ELF-1 (cell line): ENCODE measurements around the gene RNASE7.
A peak's percentile ranks its signal among the peaks of the same experiment; 100 is the strongest.
"Not testable (repeated sequence)": the region's sequence is repeated elsewhere in the genome, so short reads cannot be mapped to it uniquely, and the experiment has no call there.

ENCODE experiments used
- DNase-seq: peaks from one replicate; pipeline ENCODE4 v3.0.0-alpha.2; 2016; ENCODE audit warnings: low read depth, low spot score

The RNASE7 gene, protein sequence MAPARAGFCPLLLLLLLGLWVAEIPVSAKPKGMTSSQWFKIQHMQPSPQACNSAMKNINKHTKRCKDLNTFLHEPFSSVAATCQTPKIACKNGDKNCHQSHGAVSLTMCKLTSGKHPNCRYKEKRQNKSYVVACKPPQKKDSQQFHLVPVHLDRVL

DNA sequence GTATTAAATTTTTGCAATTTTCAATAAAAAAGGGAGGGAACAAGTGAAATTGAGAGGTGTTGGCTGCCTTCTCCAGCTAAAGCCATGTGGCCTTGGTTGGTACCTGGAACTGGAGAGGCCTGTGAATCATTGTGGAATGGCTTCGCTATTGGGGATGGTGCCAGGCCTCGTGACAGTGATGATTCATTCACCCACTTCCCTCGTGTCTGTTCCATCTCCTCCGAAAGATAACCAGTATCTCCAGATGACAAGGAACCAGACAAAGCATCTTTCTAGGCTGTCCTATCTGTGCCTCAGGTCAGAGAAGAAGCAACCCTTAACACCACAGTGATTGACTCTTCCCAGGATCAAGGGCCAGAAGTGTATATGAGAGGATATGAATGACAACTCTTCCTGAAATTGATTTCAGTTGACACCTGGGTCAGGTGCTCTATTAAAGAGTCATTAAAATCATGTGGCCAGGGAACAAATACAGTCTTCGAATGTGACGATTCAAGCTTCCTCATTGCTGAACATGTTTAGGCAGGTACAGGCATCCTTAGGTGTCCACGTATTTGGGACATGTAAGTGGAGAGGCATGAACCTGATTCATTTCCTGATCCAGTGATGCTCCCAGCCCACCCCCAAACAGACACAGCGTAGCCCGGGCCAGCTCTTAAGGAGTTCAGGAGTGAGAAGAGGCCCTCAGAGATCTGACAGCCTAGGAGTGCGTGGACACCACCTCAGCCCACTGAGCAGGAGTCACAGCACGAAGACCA is at the start of gene RNASE7:
Gene RNASE7, plus strand, starts transcription at position 687 of the 758 bp plus-strand sequence. CDS start 631 bp downstream, outside the sequence.
- DNase-seq, result no peak

DNA sequence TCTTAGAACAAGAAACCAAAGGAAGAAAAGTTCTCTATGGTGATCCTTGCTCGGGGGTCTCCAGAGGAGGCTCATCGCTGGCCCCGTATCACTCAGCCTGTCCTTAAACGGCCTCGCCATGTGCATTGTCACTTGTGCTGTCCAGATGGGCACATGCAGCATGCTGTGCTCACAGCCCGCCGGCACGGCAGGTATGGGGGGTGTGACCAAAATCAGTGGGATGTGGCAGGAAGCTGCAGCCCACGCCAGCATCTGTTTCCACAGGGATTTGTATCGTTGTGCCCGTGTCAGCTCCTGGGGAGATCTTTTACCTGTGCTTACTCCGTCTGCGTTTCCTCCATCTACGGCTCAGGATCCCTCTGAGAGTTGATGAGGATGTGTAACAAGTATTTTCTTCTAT is 45.6 kb upstream of the RNASE7 start:
- DNase-seq, result no peak

DNA sequence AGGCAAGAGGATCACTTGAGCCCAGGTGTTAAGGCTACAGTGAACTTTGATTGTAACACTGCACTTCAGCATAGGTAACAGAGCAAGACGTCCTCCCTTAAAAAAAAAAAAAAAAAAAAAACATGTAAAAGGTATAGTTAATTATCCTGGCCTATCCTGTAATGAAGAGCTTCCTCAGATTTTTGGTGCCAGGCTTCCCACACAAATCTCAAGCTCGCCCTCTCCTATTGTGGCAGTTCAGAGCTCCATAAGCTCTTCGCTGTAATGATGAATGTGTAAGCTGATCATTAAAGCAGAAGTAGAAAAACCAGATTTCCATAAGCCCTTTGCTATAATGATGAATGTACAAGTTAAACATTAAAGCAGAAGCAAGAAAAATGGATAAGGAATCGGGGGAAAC is 45.0 kb upstream of the RNASE7 start:
- no peak for DNase-seq

- no peak for DNase-seq
Observed at GRCh38 chr14:20997564-20997963, 44.6 kb upstream of the RNASE7 start.

DNA sequence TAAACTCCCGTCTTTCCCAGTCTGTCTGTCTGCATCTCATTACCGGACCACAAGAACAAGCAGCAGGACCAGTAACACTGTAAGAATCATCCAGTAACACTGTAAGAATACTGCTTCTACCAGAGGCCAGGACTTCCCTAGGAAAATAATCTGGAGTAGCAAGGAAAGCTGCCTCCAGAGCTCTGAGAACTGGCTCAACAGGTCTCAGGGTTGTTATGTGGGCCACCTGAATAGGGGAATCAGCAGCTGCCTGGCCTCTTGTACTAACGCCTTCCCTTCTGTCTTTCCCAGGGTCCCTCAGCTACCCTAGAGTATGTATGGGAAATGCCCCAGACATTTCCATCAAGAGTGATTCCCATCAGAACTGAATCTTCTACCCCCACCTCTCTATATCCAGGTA is 44.0 kb upstream of the RNASE7 start:
- DNase-seq, result peak; percentile 76

DNA sequence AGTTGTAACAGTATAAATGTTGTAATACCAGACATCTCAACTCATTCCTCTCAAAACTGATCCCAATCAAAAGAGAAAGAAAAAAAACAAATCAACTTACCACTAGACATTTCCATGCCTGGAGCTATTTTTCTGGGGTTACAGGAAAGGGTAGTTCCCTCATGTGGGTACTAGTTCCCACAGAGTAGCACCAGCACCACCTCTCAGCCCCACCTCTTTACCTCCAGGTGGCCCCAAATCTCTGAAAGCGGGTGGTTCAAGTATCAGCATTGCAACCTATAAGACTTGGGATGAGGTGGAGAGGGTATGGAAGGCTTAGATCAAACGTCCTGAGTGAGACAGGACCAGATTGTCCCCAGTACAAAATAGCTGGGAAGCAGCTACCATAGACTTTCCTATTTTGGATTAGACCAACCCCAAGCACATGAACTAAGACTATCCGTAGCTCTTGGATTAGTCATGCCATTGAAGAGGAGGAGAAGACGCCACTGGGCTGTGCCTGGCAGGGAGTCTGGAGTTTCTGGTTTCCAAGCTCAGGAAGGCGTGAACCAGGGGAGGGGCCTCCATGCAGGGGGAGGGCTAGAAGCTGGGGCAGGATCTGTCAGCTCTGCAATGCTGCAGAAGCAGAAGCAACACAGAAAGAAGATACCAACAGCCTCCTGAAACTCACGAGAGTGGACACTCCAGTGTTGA is 43.3 kb upstream of the RNASE7 start, which contains the start of gene SLC39A2:
Gene SLC39A2, plus strand, starts transcription at position 620 of the 693 bp plus-strand sequence. CDS start 154 bp downstream, outside the sequence.
- DNase-seq, result peak; percentile 87

- DNase-seq, result no peak
Observed at GRCh38 chr14:20999591-20999990, 42.6 kb upstream of the RNASE7 start.

DNA sequence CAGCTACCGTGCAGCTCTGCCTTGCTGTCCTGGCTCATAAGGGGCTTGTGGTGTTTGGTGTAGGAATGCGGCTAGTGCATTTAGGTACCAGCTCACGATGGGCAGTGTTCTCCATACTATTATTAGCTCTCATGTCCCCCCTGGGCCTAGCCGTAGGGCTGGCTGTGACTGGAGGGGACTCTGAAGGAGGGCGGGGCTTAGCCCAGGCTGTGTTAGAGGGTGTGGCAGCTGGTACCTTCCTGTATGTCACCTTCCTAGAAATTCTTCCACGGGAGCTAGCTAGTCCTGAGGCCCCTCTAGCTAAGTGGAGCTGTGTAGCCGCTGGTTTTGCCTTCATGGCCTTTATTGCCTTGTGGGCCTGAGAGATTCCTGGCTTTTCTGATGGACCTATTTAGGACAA is 40.9 kb upstream of the RNASE7 start:
- no peak for DNase-seq

DNA sequence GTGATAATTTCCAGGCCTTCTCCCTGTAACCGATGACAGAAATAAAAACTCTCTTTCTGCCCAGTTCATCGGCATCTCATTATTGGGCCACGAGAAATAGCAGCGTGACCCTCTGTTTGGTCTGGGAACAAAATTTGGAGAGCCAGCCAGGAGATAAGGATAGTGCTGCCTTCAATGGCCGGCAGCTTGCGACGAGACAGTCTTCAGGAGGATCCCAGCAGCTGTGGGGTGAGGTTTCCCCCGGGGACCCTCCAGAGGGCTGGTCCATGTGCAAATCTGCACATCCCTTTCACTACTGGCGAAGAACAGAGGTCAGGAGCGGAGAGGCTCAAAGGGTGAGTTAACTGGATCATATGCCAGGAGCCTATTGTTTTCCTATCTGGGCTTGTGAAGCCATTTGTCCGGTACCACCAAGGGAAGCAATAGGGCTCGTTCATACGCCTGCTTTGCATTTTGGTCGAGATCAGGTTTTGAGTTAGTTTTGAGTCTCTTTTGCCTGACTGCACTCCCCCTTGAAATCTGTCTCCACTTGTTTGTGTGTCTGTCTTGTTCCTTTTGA is 38.3 kb upstream of the RNASE7 start:
- DNase-seq, result no peak

DNA sequence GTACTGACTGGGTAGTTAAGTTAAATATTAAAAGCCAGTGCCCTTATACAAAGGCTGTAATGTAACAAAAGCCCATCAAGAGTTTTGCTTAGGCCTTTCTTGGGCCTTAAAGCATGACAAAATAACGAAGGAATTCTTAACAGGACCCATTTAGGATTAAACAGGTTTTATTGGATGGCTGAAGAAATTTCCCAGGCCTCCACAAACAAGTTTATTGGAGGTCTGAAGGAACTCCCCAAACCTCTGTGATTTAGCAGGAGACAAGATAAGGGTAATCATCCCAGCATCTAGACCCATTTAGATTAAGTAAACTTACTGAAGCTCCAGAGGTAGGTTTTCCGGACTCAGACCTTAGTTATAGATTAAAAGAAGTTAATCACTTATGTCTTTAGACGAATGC is 32.4 kb upstream of the RNASE7 start:
- not testable (repeated sequence) for DNase-seq

DNA sequence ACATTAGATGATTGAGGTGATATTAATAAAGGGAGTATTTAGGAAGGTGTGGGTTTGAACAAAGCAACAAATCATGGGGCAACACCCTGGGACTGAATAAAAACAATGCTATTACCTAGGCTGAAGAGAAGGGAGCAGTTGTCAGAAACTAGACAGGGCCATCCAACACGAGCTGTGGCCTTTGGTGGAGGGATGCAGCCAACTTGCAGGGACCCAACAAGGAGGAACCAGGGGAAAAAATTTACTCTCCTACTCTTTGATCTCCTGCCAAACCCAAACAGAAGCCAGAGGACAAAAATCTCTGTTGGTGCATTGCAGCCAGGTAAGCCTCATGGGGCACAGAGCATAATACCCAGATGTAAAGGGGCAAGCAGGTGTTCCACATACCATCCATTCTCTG is 31.0 kb upstream of the RNASE7 start:
- no peak for DNase-seq

GRCh38 chr14:21014761-21015190 is 27.4 kb upstream of the RNASE7 start:
- DNase-seq, result peak; percentile 86

GRCh38 chr14:21015312-21015711 is 26.9 kb upstream of the RNASE7 start:
- DNase-seq, result no peak

GRCh38 chr14:21016413-21017190 is 25.6 kb upstream of the RNASE7 start:
- no peak for DNase-seq

DNA sequence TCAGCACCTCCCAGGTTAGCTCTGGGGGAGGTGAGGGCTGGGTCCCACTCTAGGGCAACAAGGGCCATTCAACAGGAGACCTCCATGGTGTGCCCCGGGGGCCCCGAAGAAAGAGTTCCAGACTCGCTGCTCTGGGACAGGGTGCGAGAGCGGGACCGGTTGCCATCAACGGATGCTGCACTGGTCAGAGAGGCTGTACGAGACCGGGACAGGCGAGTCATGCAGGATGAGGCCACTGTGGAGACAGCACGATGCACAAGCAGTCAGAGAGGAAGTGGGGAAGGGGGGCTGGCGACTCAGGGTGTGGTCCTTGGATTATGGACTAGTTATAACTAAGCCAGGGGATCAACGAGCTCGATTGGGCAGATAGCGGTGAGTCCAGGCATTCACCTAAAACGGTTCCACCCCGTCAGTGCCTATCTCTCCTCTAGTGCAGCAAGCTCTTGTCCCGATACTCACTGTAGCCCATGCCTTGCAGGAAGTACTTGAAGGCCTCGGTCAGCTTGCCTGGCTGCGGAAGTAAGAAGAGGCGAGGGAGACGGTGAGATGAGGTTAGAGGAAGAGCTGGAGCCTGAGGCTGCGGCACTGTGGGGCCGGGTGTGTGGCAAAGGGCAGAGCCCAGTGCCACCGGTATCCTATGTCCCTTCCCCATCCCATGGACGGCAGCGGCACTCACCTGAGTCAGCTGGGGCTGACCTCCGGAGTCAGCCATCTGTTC is 24.5 kb upstream of the RNASE7 start:
- DNase-seq, result no peak

DNA sequence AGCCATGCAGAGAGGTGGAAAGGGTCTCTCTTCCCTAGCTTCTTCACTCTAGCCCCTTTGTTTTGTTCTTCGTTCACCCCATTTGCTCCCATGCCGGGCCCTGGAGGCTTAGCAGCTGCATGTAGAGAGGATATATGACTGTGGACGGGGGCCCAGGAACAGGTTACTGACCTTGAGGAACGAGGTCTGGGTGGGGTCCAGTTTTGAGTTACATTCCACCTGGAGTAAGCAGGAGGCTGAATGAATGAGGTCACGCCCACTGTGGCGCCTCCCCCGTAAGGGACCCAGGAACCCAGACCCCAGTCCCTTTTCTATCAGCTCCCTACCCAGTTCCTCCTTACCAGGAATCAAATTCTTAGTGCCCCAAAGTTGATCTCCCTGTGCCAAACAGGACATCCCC is 23.9 kb upstream of the RNASE7 start:
- DNase-seq, result no peak

DNA sequence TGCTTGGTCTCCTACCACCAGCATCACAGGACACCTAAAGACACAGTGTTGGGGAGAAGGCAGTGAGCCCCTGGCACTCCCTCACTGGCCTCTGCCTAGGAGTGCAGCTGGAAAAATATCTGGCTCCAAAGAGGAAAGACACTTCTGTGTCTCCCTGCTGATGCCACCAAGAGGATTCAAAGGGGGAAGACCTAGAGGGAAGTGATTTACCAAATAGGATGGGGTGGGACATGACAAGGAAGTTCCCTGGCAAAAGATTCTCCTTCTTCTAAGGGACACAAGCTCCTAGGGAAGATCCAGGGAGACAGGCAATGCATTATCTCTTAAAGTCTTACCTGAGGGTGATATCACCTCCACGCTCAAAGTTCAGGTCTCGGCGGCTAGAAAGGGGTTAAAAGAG is 23.4 kb upstream of the RNASE7 start:
- DNase-seq, result no peak

DNA sequence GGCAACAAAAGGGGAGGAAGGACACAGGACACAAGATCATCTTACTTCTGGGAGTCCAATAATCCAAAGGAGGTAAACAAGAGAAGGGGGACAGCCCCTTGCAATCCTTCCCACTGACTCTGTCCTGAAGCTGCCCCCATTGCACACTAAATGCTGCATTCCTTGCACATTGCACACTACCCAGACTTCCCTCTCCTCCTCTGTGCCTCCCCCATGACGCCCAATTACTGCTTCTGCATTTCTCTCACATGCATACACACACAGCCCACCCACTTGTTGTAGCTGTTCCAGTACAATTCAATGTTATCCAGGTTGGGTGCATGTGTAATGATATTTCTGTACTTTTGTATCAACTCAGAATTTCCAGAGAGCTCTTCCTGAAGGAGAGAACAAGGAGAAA is 22.8 kb upstream of the RNASE7 start:
- no peak for DNase-seq

DNA sequence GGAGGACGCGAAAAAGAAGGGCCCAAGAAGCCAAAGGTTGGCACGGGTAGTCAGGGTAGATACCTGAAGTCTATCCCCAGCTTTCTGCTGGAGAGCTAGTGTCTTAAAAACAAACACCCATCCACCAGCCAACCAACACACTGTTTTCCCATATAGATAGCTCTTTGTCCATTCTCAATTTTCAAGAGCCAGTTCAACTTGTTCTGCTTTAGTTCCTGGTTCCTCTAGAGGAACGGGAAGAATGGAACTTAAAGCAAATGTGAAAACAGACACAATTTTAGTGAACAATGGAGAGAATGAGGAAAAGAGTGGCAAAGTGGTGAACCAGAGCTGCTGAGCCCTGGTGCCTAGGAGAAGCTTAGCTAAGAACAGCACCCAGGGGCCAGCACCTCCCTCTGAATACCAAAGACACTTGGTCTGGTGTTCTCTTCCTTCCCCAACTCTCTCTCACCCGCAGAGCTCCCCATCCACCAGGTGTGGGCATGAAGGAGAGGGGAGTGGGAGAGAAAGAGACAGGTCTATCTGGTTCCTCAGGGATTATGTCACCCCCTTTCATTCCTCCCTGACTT is 21.1 kb upstream of the RNASE7 start:
- no peak for DNase-seq

DNA sequence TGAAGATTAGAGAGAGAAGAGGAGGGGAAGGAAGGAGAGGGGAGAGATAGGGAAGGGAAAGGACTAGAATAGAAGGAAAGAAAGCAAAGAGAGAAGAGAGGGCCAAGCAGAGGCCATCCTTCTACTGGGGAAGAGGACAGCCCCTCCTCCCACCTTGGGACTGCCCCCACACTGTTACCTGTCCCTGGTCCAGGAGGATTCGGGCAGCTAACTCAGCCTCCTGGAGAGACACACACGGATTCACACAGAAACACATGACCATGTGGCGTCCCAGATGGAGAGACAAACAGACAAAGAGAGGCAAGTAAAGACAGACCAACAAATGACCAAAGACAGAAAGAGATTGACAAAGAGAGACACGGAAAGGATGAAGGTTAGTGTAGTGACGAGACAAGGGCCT is 19.5 kb upstream of the RNASE7 start:
- no peak for DNase-seq

GRCh38 chr14:21023174-21023573 is 19.0 kb upstream of the RNASE7 start:
- DNase-seq, result no peak
